A673 (cell line): ENCODE data around the gene CEP85. TPM values are rescaled to one million over a fixed set of nuclear protein-coding genes. Genes with fewer than 3 reads are reported as not detected.
A peak's percentile ranks its signal among the peaks of the same experiment; 100 is the strongest.

Experiments
- BruUV-seq: library from RNA; stranded (reverse); fragments of 400-500 nt; replicated peaks from 2 replicates; lab custom pipeline; 2021; lab: Mats Ljungman, UMichigan
- CTCF ChIA-PET: fragments of 300-600 bp; sonication (Branson Sonifier 250); formaldehyde crosslinking; loops from one replicate; lab custom pipeline; 2022; ENCODE audit warnings: antibody characterized with exemption; lab: Charles Lee
- POLR2A ChIA-PET: fragments of 300-600 bp; sonication (Branson Sonifier 250); formaldehyde crosslinking; loops from one replicate; lab custom pipeline; 2022; ENCODE audit warnings: antibody characterized with exemption; ENCODE audit not compliant: low non-redundant PET; lab: Charles Lee
- DNase-seq: peaks from one replicate; pipeline ENCODE4 v3.0.0-alpha.2; 2015; ENCODE audit warnings: low spot score
- H3K27ac ChIP-seq: fragments of 200-600 bp; sonication (generic); 2 replicates; pipeline ENCODE4 v1.5.1; 2016; ENCODE audit warnings: mixed run types, low read depth, mild to moderate bottlenecking, mixed read lengths, antibody characterized with exemption, low read length; ENCODE audit not compliant: poor library complexity, severe bottlenecking
- H3K27me3 ChIP-seq: fragments of 200-600 bp; sonication (generic); replicated peaks from 2 replicates; pipeline ENCODE4 v1.6.1; 2017; ENCODE audit warnings: mixed run types, low read depth, mild to moderate bottlenecking, mixed read lengths, antibody characterized with exemption, low read length; ENCODE audit not compliant: insufficient read depth, poor library complexity
- H3K36me3 ChIP-seq: fragments of 200-600 bp; sonication (generic); 2 replicates; pipeline ENCODE4 v1.6.1; 2016; ENCODE audit warnings: mixed run types, mild to moderate bottlenecking, mixed read lengths, antibody characterized with exemption, low read length; ENCODE audit not compliant: insufficient read depth, poor library complexity, severe bottlenecking
- H3K4me1 ChIP-seq: fragments of 200-600 bp; sonication (generic); 2 replicates; pipeline ENCODE4 v1.6.1; 2017; ENCODE audit warnings: mixed run types, mild to moderate bottlenecking, mixed read lengths, antibody characterized with exemption, low read length; ENCODE audit not compliant: insufficient read depth, poor library complexity, severe bottlenecking
- H3K4me3 ChIP-seq: fragments of 200-600 bp; sonication (generic); 2 replicates; pipeline ENCODE4 v1.5.1; 2016; ENCODE audit warnings: low read depth, mixed run types, mild to moderate bottlenecking, mixed read lengths, low read length; ENCODE audit not compliant: poor library complexity, severe bottlenecking
- H3K9me3 ChIP-seq: fragments of 200-600 bp; sonication (generic); 2 replicates; pipeline ENCODE4 v1.6.1; 2016; ENCODE audit warnings: mixed run types, low read depth, mild to moderate bottlenecking, mixed read lengths, antibody characterized with exemption, low read length; ENCODE audit not compliant: poor library complexity, severe bottlenecking
- EZH2 ChIP-seq: fragments of 200-600 bp; sonication (generic); IDR thresholded peaks from 2 replicates; pipeline ENCODE4 v1.6.1; 2017; ENCODE audit warnings: borderline replicate concordance, low read depth, mild to moderate bottlenecking, mixed read lengths, antibody characterized with exemption, low read length; ENCODE audit not compliant: poor library complexity, severe bottlenecking
- intact Hi-C: fragments of 100-400 bp; cut with micrococcal nuclease; formaldehyde crosslinking; loops from one replicate; pipeline ENCODE4 v1.10.0; 2022; ENCODE audit not compliant: unreplicated experiment
- total RNA-seq: library from RNA; stranded (reverse); gene quantifications from 2 replicates; pipeline ENCODE4 v1.2.3, GENCODE V29; 2021
- TF ChIP-seq, protein P1 (sequence below): fragments of 300-800, 200-600 bp; sonication (generic); conservative IDR thresholded peaks from 2 replicates; pipeline ENCODE4 v1.5.1; 2017; ENCODE audit warnings: low read depth, mild to moderate bottlenecking, antibody characterized with exemption, low read length, moderate library complexity, mixed read lengths

CEP85 gene
- total RNA-seq, 1 experiment from 2014 or later, result 51.3 TPM

DNA sequence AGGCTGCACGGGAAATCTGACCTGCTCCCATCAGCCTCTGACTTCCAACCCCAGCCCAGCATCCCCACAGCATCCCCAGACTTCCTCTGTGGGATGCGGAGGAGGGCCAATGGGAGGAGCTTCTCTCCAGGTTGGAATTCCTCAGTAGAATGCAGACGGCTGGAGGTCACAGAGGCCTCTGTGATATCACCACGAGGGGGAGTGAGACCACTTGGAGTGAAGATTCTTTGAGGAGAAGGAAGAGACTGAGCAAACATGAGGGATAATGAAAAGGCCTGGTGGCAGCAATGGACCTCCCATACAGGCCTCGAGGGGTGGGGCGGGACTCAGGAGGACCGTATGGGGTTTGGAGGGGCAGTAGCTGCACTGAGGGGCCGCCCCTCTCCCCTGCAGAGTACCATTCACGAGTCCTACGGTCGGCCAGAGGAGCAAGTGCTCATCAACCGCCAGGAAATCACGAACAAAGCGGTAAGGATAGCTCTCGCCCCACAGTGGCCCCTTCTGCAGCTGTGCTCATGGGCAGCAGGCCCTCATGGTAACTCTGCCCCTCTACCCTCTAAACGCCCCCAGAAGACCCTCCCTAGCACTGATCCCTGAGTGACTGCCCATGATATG lies 43.5 kb upstream of the CEP85 start, which contains the start of gene CATSPER4:
TSS of gene CATSPER4 (plus strand) at position 230 of the 615 bp plus-strand sequence. CDS start at position 256, 26 bp downstream.
- H3K36me3 ChIP-seq, result no peaks in the 10 kb centered on the region
- peak; percentile 45 for DNase-seq
- no peak for TF ChIP-seq EZH2
- TF ChIP-seq, protein P1, sequence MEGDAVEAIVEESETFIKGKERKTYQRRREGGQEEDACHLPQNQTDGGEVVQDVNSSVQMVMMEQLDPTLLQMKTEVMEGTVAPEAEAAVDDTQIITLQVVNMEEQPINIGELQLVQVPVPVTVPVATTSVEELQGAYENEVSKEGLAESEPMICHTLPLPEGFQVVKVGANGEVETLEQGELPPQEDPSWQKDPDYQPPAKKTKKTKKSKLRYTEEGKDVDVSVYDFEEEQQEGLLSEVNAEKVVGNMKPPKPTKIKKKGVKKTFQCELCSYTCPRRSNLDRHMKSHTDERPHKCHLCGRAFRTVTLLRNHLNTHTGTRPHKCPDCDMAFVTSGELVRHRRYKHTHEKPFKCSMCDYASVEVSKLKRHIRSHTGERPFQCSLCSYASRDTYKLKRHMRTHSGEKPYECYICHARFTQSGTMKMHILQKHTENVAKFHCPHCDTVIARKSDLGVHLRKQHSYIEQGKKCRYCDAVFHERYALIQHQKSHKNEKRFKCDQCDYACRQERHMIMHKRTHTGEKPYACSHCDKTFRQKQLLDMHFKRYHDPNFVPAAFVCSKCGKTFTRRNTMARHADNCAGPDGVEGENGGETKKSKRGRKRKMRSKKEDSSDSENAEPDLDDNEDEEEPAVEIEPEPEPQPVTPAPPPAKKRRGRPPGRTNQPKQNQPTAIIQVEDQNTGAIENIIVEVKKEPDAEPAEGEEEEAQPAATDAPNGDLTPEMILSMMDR, result peak; percentile 31
- H3K27ac ChIP-seq, result no peak within 1 kb of the TSS
- CTCF ChIA-PET, result interaction anchor here (0.6 to 1.0 kb wide), 3 partner anchors 19 to 131 kb away, joined by 3 to 4 read pairs (median 4); partner anchors contain the start of gene CEP85
- no peak within 1 kb of the TSS for H3K4me3 ChIP-seq
- POLR2A ChIA-PET, result no interaction called here
- no TSS peak for BruUV-seq
- intact Hi-C loops, result no loop called here
- no peaks in the 10 kb centered on the region for H3K9me3 ChIP-seq
- H3K27me3 ChIP-seq, result no peaks in the 10 kb centered on the region
- no peaks in the 10 kb centered on the region for H3K4me1 ChIP-seq

DNA sequence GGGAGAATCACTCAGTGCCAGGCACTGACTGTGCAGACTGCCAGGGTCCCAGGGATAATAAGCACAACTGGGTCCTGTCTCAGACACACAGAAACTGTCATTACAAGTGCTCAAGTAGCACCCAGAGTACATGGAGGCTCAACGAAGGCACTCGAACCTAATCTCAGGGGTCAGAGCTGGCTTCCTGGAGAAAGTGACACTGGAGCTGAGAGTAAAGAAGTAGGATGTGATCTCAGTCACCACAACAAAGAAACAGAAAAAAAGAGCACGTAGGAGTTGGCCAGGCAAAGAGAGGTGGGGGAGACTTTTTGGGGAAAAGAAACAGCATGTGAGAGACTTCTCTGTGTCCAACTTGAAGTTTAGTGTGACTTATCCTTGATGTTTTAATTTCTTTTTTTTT lies 42.3 kb upstream of the CEP85 start:
- H3K9me3 ChIP-seq, result no peaks in the 10 kb centered on the region
- intact Hi-C loops, result no loop called here
- BruUV-seq, result no TSS peak
- H3K36me3 ChIP-seq, result no peaks in the 10 kb centered on the region
- no peaks in the 10 kb centered on the region for H3K27me3 ChIP-seq
- POLR2A ChIA-PET, result no interaction called here
- TF ChIP-seq, protein P1, result no peak
- no peak for TF ChIP-seq EZH2
- no peak overlapping the region for H3K27ac ChIP-seq
- CTCF ChIA-PET, result interaction anchor here (0.7 kb wide), 1 partner anchor 13 kb away, joined by 4 read pairs; no protein-coding TSS in a partner anchor
- no peak for DNase-seq
- no peaks in the 10 kb centered on the region for H3K4me1 ChIP-seq
- H3K4me3 ChIP-seq, result no peak overlapping the region

DNA sequence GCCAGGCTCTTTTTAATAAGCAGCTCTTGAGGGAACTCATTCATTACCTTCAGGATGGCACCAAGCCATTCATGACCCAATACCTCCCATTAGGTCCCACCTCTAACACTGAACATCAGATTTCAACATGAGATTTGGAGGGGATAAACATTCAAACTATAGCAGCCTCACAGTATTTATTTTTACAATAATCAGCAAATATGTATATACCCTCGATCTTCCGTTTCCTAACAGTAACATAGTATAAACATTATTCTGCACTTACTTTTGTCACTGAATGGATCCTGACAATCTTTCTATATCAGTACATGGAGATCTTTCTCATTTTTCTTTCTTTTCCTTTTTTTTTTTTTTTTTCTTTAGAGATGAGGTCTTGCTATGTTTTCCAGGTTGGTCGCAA lies 38.2 kb upstream of the CEP85 start:
- H3K9me3 ChIP-seq, result no peaks in the 10 kb centered on the region
- TF ChIP-seq, protein P1, result no peak
- no peak for TF ChIP-seq EZH2
- no peaks in the 10 kb centered on the region for H3K4me1 ChIP-seq
- no TSS peak for BruUV-seq
- DNase-seq, result no peak
- no peaks in the 10 kb centered on the region for H3K36me3 ChIP-seq
- intact Hi-C loops, result no loop called here
- ChIA-PET CTCF (no interaction called here), POLR2A (no interaction called here)
- no peak overlapping the region for H3K4me3 ChIP-seq
- H3K27ac ChIP-seq, result no peak overlapping the region
- no peaks in the 10 kb centered on the region for H3K27me3 ChIP-seq
